ENCODE results near the gene MORF4L1.
"Not testable (repeated sequence)": the region's sequence is repeated elsewhere in the genome, so short reads cannot be mapped to it uniquely, and the experiment has no call there.

MORF4L1 gene

GRCh38 chr15:78925956-78926743, 53.5 kb downstream of the MORF4L1 start:
- DNase-seq (ENCODE audit: low spot score), result no peak

- DNase-seq (ENCODE audit: low spot score), result no peak
Observed at GRCh38 chr15:78927077-78927790, 54.5 kb downstream of the MORF4L1 start.

GRCh38 chr15:78928176-78928575, 55.5 kb downstream of the MORF4L1 start:
- DNase-seq (ENCODE audit: low spot score), result not testable (repeated sequence)

GRCh38 chr15:78928616-78929093, 56.0 kb downstream of the MORF4L1 start:
- DNase-seq (ENCODE audit: low spot score), result no peak

DNA sequence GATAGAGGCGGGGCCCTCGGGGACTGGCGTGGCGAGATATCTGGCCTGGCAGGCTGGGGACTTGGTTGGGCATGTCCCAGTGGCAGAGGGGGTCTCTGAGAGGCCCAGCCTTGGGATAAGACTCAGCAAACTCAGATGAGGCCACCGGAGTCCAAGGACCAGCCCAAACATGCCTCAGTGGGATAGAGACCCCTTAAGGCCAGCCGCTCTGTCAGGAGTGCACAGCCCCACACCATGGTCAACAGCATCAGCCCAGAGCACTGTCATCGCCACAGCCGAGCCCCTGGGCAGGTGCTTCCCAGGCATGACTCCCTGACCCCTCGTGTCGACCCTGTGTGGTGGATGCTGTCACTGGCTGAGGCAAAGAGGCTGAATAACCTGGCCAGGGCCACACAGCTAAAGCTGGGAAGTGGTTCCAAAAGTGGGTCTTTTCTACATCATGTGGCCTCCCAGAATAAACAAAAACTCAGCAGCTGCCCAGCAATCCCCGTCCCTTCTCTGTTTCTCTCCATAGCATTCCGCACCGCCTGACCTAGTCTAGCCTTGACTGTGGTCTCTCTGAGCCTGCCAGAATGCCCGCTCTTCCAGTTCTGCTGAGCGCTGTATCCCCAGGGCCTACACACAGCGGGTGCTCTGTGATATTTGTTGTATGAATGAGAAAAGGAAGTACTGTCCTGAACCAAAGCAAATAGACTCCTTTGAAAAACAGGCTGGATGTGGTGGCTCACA, 57.0 kb downstream of the MORF4L1 start:
- no peak for DNase-seq (ENCODE audit: low spot score)

- DNase-seq (ENCODE audit: low spot score), result no peak
Observed at GRCh38 chr15:78930577-78931388, 58.1 kb downstream of the MORF4L1 start.

DNA sequence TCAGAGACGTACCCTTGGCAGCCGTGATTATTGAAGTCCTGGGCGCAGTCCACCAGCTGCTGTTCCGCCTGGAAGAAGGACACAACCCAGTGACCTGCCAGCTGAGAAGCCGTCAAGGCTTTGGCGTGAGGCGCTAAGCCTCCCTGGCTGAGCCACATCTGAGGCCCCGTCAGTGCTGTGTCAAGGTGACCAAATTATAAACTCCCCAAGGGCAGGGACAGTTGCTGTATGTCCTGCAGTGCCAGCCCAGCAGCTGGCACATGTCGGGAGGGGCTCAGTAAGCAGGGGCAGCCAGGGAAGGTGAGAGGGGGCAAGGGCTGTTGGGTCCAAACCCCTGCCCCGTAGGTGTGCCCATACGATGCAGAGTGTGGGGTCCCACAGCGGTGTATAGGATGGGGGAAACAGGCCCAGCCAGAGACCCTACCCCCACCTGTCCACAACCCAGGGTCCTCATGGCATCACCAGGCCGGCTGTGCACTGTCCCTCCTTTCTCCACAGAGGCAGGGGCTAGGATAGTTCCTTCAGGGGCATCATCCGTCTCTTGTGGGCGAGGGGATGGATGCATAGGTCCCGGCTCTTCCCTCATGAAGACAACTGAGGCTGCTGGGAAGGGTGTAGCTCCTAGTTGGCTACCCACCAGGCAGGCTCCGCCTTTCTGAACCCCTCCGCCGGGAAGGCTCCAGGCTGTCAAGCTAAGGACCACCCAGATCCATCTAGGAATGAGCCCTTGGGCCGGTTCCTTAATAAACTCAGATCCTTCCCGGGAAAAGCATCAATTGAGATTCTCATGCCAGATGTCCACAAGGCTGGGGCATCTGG, 59.0 kb downstream of the MORF4L1 start:
- no peak for DNase-seq (ENCODE audit: low spot score)

DNA sequence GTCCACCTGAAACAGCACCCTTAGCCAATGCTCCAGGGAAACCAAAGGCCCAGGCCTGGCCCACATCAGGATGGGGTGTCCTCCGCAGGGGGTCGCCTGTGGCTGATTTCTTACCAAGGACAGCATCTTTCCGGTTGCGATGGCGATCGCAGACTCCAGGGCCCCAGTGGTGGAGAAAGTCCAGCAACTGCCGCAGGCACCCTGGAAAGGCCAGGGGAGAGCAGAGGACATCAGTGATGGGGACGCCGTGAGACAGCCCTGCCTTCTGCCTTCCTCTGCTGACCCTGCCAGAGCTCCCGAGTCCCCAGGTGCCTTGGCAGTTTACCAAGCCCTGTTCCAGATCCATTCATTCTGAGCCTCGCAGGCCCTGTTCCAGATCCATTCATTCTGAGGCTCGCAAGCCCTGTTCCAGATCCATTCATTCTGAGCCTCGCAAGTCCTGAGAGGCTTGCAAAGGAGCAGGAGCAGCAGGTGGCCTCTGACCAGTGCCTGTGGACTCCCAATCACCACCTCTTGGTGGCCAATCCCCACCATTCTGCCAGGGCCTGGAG, 59.6 kb downstream of the MORF4L1 start:
- DNase-seq (ENCODE audit: low spot score), result no peak

- no peak for DNase-seq (ENCODE audit: low spot score)
Observed at GRCh38 chr15:78933187-78933822, 60.6 kb downstream of the MORF4L1 start.

- DNase-seq (ENCODE audit: low spot score), result no peak
Observed at GRCh38 chr15:78933823-78934654, 61.3 kb downstream of the MORF4L1 start.

- DNase-seq (ENCODE audit: low spot score), result no peak
Observed at GRCh38 chr15:78934655-78935023, 61.9 kb downstream of the MORF4L1 start.

DNA sequence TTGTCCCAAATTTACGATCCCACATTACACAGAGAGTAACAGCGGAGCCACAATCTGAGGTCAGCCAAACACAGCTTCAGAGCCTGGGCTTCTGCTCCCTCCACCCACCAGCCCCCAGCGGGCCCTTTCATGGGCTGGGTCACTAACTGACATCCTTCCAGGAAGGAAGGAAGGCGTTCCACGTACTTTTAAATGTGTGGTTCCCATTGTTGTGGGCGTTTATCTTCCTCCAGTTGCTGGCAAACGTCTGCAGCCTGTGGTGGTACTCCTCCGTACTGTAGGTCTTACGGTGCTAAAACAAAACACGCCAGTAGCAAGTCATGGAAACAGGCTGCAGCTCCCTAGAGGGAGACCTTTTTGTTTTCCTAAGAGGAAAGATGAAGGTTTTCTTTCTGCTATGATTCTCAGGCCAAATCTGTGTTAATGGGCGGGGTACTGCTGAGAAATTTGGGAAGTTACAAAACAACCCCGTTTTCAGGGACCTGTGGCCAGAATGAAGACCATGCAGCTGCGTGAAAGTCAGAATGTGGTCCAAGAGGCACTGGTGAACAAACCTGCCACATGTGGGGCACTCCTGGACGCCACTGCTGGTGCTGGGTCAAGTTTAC, 64.5 kb downstream of the MORF4L1 start:
- DNase-seq (ENCODE audit: low spot score), result no peak

DNA sequence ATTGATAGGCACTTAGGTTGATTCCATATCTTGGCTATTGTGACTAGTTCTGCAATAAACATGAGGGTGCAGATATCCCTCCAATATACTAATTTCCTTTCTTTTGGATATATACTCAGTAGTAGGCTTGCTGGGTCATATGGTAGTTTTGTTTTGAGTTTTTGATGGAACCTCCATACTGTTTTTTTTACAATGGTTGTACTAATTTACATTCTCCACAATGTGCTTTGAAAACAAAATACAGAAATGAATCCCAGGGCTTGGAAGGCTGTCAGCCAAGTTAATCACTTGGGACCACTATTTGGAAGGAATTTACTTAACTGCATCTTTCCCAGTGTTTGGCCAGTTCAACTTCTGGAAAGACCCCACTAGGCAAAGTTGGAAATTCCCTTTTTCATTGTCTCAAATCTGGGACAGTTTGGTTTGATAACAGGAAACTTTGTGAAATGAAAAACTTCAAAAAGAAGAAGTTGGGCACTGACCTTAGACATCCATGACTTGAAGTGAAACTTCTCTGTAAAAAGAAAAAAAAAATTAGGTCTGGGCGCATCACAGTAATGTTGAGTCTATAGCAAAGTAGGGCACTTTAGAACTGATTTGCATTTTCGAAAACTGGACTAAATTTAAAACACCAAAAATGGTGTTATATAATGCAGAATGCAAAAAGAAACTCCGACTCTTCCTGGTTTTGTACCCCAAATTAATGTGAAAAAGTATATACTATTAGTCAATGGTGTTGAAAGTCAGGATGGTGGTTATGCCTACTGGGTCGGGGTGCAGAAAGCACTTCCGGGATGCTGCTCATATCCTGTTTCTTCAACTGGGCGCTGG, 66.2 kb downstream of the MORF4L1 start:
- DNase-seq (ENCODE audit: low spot score), result no peak

DNA sequence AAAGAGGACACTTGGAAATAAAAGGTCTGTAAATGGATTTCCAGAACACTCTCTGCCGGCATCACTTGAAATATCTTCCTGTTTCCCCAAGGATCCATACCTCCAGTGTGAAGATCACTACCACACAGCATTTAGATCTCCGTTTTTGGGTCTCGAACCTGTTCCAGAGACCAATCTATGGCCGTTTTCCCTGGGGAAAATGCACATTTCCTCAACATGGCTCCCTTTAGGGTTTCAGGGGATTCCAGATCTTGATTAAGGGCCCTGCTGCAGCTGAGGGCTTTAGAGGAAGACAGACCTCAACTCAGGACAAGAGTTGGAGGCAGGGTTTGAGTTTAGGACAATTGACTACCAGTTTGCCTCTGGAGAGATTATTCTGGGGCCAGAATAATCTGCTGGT, 70.1 kb downstream of the MORF4L1 start:
- no peak for DNase-seq (ENCODE audit: low spot score)

DNA sequence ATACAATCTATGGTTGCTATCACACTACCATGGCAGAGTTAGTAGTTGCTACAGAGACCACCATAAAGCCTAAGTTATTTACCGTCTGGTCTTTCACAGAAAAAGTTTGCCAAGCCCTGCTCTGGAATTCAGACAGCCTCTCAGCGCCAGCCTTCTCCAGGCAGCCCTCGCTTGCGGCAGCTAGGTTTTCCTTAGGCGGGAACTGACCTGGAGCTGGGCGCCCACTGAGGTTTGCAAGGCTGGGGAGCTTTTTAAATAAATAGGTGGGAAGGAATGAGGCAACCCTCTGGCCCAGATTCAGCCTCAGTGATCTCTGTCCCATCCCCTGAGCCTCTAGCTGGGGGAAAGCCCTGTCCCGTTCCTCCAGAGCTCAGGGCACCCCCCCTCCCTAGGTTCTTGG, 71.0 kb downstream of the MORF4L1 start:
- DNase-seq (ENCODE audit: low spot score), result no peak

DNA sequence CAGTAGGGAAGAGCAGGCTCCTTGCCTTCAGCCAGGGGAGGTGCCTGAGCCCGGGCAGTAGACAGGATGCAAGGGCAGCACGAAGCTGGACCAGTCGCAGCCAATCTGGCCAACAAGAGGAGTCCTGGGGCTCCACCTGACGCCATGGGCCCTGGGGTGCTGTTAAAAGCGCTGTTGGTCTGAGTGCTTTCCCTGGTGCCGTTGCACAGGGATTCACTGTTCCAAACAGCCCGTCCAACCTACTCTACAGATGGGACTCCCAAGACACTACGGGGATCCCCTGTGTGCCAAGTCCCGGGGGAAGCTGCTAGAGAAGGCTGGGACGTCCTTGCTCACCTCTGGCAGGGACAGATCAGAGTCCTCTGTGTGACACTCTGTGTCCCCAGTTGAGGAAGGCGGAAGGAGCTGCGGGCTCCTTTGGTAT, 71.5 kb downstream of the MORF4L1 start:
- DNase-seq (ENCODE audit: low spot score), result no peak

DNA sequence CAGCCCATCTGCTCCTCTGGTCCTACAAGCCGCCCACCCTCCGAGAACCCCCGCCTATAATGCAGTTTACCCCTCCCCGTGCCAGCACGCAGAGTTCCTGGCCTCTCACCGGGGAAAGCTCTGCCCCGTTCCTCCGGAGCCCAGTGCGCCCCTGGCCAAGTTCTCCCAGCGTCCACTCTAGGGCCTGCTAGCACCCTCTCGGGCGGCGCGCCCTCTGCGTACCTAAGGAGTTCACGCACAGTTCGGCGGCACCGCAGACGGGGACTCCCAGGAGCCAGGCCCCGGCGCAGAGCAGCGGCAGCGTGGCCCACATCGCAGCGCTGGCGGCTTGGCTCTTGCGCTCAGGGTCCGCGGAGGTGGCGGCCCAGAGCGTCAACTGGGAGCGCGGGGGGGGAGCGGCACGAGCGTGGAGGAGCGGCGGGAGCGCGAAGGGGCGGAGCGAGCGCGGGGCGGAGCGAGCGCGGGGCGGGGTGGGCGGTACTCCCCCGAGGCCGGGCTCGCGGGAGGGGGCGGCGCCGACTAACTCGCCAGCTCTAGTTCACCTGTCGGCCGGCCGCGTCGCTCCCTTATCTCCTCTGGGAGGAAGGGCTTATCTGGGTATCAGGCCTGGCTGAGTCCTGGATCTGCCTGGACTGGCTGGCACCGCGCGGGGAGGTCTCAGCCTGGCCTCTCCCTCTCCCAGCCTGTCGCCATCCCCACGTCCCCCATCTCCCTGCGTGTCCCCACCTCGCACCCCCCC, 72.1 kb downstream of the MORF4L1 start, which contains the start of gene CTSH:
CTSH (minus strand) TSS at position 378 of the 739 bp plus-strand sequence; CDS start at position 313, 65 bp downstream.
- DNase-seq (ENCODE audit: low spot score), result peak; percentile 89

All from ecto neural progenitor cell (in vitro differentiated cells).